Thoracic aorta (tissue), 2 donors: ENCODE results near the gene CHMP4B. TPM values are rescaled to one million over a fixed set of nuclear protein-coding genes. Genes with fewer than 3 reads are reported as not detected.

Source experiments
- ATAC-seq: fragments of 150-250 bp; one replicate; pipeline ENCODE4 v1.8.0; 2017; ENCODE audit warnings: low read depth; ENCODE audit not compliant: insufficient number of reproducible peaks, low FRiP score
- DNase-seq: peaks from one replicate; pipeline ENCODE4 v3.0.0-alpha.2; 2020; ENCODE audit warnings: low spot score
- H3K27ac ChIP-seq, 2 donors: fragments of 200-600 bp; sonication (generic); 1 replicate in 1 of 2; 2 replicates in 1 of 2; pipeline ENCODE4 v1.5.1; 2016; ENCODE audit warnings: mild to moderate bottlenecking in 2 of 2, moderate library complexity in 2 of 2
- H3K27me3 ChIP-seq: fragments of 200-600 bp; sonication (generic); replicated peaks from 2 replicates; pipeline ENCODE4 v1.6.0; 2016; ENCODE audit warnings: mild to moderate bottlenecking; ENCODE audit not compliant: insufficient read depth
- H3K36me3 ChIP-seq: fragments of 200-600 bp; sonication (generic); one replicate; pipeline ENCODE4 v1.5.1; 2016
- H3K4me1 ChIP-seq, 2 donors: fragments of 200-600 bp; sonication (generic); 1 replicate in 1 of 2; 2 replicates in 1 of 2; pipeline versions ENCODE4 v1.5.1 to v1.6.0; 2016; ENCODE audit warnings: low read depth in 2 of 2, mild to moderate bottlenecking in 1 of 2; ENCODE audit not compliant: control insufficient read depth in 1 of 2
- H3K4me3 ChIP-seq: fragments of 200-600 bp; sonication (generic); 2 replicates; pipeline ENCODE4 v1.5.1; 2016; ENCODE audit warnings: mild to moderate bottlenecking
- H3K9me3 ChIP-seq: fragments of 200-600 bp; sonication (generic); 2 replicates; pipeline ENCODE4 v1.5.1; 2016
- total RNA-seq, 2 donors: library from RNA; depleted of rRNA; stranded (reverse); fragments of >200 nt; gene quantifications; one replicate each; pipeline versions ENCODE4 v1.1.0 to v1.2.3, GENCODE V29; 2016
- TF ChIP-seq, protein P1 (sequence below): fragments of 200-600 bp; sonication (generic); IDR thresholded peaks from one replicate; pipeline ENCODE4 v1.5.1; 2019; ENCODE audit warnings: antibody characterized with exemption

Gene CHMP4B
- total RNA-seq, 2 donors from 2014 or later = 69.5 to 104 TPM

DNA sequence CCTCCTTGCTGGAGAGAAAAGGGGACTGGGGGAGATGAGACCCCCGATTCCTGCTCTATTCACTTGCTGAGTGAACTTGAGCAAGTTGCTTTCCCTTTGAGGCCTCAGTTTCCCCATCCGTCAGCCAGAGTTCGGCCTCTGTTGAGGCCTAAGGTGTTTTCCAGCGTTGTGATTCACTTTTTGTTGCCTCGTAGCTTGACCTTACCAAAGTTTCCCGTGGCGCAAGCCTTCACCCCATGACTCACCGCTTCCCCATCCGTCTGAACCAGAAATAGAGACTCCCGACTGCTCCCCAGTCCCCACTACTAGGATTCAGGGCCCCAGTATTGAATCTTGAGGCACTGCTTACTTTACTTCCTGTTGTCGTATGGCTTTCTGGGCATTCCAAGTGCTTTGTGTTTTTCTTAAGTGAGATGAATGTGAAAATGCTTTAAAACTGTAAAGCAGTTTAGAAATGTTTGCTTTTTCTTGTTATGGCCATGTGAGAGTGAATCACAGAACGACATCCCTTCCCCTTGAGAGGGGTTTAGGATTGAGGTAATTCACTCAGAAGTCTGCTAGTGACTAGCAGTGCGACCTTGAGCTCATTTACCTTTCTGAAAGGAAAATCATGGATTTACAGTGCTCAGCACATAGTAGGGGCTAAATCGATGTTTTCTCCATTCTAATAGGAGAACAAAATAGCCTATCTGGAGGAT, 1.2 kb downstream of the CHMP4B start:
- Histone ChIP-seq H3K4me1 (peaks cover 21 to 43% of the 10 kb centered on the region in 2 donors), H3K9me3 (no peaks in the 10 kb centered on the region), H3K27ac (peak overlapping the region; percentile 92 to 96), H3K4me3 (peak overlapping the region; percentile 83), H3K36me3 (no peaks in the 10 kb centered on the region), H3K27me3 (no peaks in the 10 kb centered on the region)
- ATAC-seq (peak; percentile 66), DNase-seq (peak; percentile 63)
- TF ChIP-seq, protein P1, sequence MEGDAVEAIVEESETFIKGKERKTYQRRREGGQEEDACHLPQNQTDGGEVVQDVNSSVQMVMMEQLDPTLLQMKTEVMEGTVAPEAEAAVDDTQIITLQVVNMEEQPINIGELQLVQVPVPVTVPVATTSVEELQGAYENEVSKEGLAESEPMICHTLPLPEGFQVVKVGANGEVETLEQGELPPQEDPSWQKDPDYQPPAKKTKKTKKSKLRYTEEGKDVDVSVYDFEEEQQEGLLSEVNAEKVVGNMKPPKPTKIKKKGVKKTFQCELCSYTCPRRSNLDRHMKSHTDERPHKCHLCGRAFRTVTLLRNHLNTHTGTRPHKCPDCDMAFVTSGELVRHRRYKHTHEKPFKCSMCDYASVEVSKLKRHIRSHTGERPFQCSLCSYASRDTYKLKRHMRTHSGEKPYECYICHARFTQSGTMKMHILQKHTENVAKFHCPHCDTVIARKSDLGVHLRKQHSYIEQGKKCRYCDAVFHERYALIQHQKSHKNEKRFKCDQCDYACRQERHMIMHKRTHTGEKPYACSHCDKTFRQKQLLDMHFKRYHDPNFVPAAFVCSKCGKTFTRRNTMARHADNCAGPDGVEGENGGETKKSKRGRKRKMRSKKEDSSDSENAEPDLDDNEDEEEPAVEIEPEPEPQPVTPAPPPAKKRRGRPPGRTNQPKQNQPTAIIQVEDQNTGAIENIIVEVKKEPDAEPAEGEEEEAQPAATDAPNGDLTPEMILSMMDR = no peak

DNA sequence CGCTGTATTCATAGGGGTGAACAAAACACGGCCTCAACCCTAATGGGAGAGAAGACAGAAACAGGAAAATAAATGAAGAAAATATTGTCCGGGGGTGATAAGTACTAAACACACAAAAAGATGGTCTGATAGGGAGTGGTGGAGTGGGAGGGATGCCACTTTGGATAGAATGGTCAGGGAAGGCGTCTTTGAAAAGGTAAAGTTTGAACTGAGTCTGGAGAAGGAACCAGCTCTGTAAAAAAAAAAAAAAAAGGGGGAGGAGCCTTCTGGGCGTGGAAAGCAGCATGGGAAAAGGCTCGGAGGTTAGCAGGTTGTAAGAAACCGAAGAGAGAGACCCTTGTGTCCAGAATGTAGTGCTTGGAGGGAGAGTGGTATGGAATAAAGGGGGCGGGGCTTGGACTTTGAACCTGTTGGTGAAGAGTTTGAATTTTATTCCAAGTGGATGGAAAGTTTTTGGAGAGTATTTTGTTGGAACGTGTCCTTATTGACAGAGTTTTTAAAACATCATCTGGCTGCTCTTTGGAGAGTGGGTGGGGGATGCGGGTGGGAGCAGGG, 1.8 kb downstream of the CHMP4B start:
- Histone ChIP-seq H3K4me1 (peaks cover 26 to 50% of the 10 kb centered on the region in 2 donors), H3K9me3 (no peaks in the 10 kb centered on the region), H3K27me3 (no peaks in the 10 kb centered on the region), H3K36me3 (no peaks in the 10 kb centered on the region), H3K27ac (peak overlapping the region; percentile 92 to 96), H3K4me3 (peak overlapping the region; percentile 83)
- no peak for ATAC-seq
- no peak for DNase-seq
- TF ChIP-seq, protein P1 = no peak

DNA sequence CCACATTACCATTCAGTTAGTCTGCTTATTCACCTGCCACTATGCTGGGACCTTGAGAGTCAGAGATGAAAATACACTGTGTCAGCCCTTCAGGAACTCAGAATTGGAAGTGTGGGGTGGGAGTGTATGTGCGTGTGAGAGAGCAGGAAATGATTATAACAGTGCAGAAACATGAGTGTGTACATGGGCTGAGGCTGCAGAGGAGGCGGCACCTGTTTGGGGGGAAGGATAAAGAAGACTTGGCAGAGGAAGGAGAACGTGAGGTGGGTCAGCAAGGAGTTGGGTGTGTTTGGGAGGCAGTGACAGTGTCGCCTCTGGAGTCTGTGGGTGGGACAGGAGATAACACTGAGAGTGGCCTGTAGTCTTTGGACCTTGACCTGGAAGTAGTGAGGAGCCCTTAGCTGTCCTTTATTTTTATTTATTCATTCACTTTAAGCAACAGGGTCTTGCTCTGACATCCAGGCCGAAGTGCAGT, 3.1 kb downstream of the CHMP4B start:
- Histone ChIP-seq H3K9me3 (no peaks in the 10 kb centered on the region), H3K27me3 (no peaks in the 10 kb centered on the region), H3K36me3 (no peaks in the 10 kb centered on the region), H3K4me3 (no peak overlapping the region), H3K27ac (no peak overlapping the region), H3K4me1 (peaks cover 27 to 60% of the 10 kb centered on the region in 2 donors)
- TF ChIP-seq, protein P1 = no peak
- ATAC-seq (no peak), DNase-seq (no peak)

DNA sequence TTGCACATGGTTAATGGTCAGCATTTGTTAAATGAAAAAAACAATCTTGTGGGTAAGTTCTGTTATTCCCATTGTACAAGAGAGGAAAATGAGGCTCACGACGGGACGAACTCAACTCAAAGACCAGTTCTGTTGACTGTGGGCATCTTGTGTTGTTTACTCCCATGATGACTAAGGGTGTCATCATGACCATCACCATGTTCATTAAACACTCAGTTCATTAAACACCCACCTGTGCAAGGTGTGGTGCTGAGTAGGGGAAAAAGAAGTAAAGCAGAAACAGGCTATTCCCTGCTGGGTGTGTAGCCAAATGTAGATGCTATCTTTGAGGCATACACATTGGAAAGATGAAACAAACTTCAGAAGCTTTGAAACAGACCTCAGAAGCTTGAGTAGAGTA, 4.5 kb downstream of the CHMP4B start:
- no peak for ATAC-seq
- TF ChIP-seq, protein P1 = no peak
- DNase-seq = no peak
- Histone ChIP-seq H3K27ac (no peak overlapping the region), H3K9me3 (no peaks in the 10 kb centered on the region), H3K4me3 (no peak overlapping the region), H3K4me1 (peaks cover 31 to 73% of the 10 kb centered on the region in 2 donors), H3K36me3 (no peaks in the 10 kb centered on the region), H3K27me3 (no peaks in the 10 kb centered on the region)

DNA sequence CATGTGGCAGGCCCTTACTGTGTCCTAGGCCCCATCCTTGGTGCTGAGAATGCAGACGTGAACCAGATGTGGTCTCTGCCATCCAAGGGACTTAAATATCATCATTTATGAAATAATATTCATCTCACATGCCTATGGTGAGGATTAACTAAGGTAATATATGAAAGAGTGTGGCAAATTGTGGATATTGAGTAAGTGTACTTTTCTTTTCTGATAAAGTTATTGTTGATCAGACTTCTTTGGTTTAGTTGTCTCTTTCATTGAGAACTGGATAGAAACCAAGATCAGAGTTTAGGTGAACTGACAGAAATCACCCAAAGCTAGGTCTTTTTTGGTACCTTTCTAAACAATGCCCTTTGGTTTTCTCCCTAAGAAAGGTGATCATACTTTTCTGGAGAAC, 5.0 kb downstream of the CHMP4B start:
- Histone ChIP-seq H3K4me1 (peaks cover 35 to 76% of the 10 kb centered on the region in 2 donors), H3K9me3 (no peaks in the 10 kb centered on the region), H3K27me3 (no peaks in the 10 kb centered on the region), H3K4me3 (no peak overlapping the region), H3K36me3 (no peaks in the 10 kb centered on the region), H3K27ac (no peak overlapping the region)
- ATAC-seq (no peak), DNase-seq (no peak)
- TF ChIP-seq, protein P1 = no peak
